HEK293 (cell line): Measurements from ENCODE around the gene SLA2.

Experiments
- CTCF ChIA-PET: fragments of 350-600 bp; formaldehyde crosslinking; extraction: SDS; loops from one replicate; lab custom pipeline; 2021; ENCODE audit warnings: antibody characterized with exemption; lab: Yijun Ruan, JAX
- POLR2A ChIA-PET: fragments of 300-600 bp; formaldehyde crosslinking; extraction: SDS; loops from one replicate; lab custom pipeline; 2020; ENCODE audit warnings: antibody characterized with exemption, inconsistent platforms; lab: Yijun Ruan, JAX
- H3K27ac ChIP-seq: fragments of 200-500 bp; sonication (Bioruptor generic); 2 replicates; pipeline ENCODE4 v1.5.1; 2014; ENCODE audit warnings: low read depth, low read length, control low read depth, inconsistent platforms; ENCODE audit errors: extremely low read depth
- H3K36me3 ChIP-seq, 2 experiments: fragments of 200-500 bp in 1 of 2; sonication (Bioruptor generic) in 1 of 2; 1 replicate in 1 of 2; 2 replicates in 1 of 2; pipeline ENCODE4 v1.5.1; 2014 to 2017; ENCODE audit warnings: inconsistent platforms in 2 of 2, low read length in 2 of 2; ENCODE audit not compliant: control insufficient read depth in 2 of 2, insufficient read depth in 1 of 2
- H3K4me1 ChIP-seq: fragments of 200-500 bp; sonication (Bioruptor generic); 2 replicates; pipeline ENCODE4 v1.5.1; 2014; ENCODE audit warnings: mild to moderate bottlenecking, low read length, inconsistent platforms; ENCODE audit not compliant: control insufficient read depth, insufficient read depth
- H3K4me3 ChIP-seq: 2 replicates; pipeline ENCODE4 v1.5.1; 2011; ENCODE audit warnings: low read depth, mild to moderate bottlenecking, control low read depth, low read length, moderate library complexity
- H3K9me3 ChIP-seq: fragments of 200-500 bp; sonication (Bioruptor generic); 2 replicates; pipeline ENCODE4 v1.5.1; 2014; ENCODE audit warnings: low read depth, low read length, inconsistent platforms; ENCODE audit not compliant: control insufficient read depth, insufficient read depth
- EGR2 ChIP-seq: fragments of 450-650 bp; formaldehyde crosslinking; IDR thresholded peaks from 2 replicates; pipeline ENCODE4 v1.5.1; 2016; ENCODE audit warnings: low read depth, missing biosample characterization, missing genetic modification characterization
- GLIS1 ChIP-seq: fragments of 450-650 bp; formaldehyde crosslinking; IDR thresholded peaks from 2 replicates; pipeline ENCODE4 v1.5.1; 2016; ENCODE audit warnings: missing biosample characterization, missing genetic modification characterization
- HIC1 ChIP-seq: fragments of 450-650 bp; formaldehyde crosslinking; IDR thresholded peaks from 2 replicates; pipeline ENCODE4 v1.5.1; 2016; ENCODE audit warnings: missing biosample characterization, missing genetic modification characterization
- KLF17 ChIP-seq: fragments of 450-650 bp; formaldehyde crosslinking; IDR thresholded peaks from 2 replicates; pipeline ENCODE4 v1.5.1; 2016; ENCODE audit warnings: missing biosample characterization, missing genetic modification characterization
- KLF7 ChIP-seq: fragments of 450-650 bp; formaldehyde crosslinking; IDR thresholded peaks from 2 replicates; pipeline ENCODE4 v1.5.1; 2016; ENCODE audit warnings: missing biosample characterization, missing genetic modification characterization, borderline replicate concordance
- KLF9 ChIP-seq: fragments of 450-650 bp; formaldehyde crosslinking; IDR thresholded peaks from 2 replicates; pipeline ENCODE4 v1.5.1; 2016; ENCODE audit warnings: missing biosample characterization, missing genetic modification characterization, low read depth
- REPIN1 ChIP-seq: fragments of 450-650 bp; formaldehyde crosslinking; IDR thresholded peaks from 2 replicates; pipeline ENCODE4 v1.5.1; 2017; ENCODE audit warnings: missing biosample characterization, missing genetic modification characterization, low read depth
- TCF7L2 ChIP-seq: IDR thresholded peaks from 2 replicates; pipeline ENCODE4 v1.6.1; 2011; ENCODE audit warnings: low read depth, mild to moderate bottlenecking, inconsistent platforms, low read length, moderate library complexity, borderline replicate concordance
- TRIM28 ChIP-seq: IDR thresholded peaks from 2 replicates; pipeline ENCODE4 v1.6.1; 2011; ENCODE audit warnings: low read length, control low read depth, borderline replicate concordance
- ZFP69B ChIP-seq: fragments of 450-650 bp; formaldehyde crosslinking; IDR thresholded peaks from 2 replicates; pipeline ENCODE4 v1.5.1; 2016; ENCODE audit warnings: missing biosample characterization, missing genetic modification characterization
- ZNF19 ChIP-seq: fragments of 450-650 bp; formaldehyde crosslinking; IDR thresholded peaks from 2 replicates; pipeline ENCODE4; 2016; ENCODE audit warnings: missing biosample characterization, missing genetic modification characterization, low read depth
- ZNF266 ChIP-seq: fragments of 450-650 bp; formaldehyde crosslinking; IDR thresholded peaks from 2 replicates; pipeline ENCODE4 v1.5.1; 2016; ENCODE audit warnings: missing biosample characterization, missing genetic modification characterization, low read depth
- ZNF274 ChIP-seq, 2 experiments: fragments of 200-500 bp in 1 of 2; fragments of 450-650 bp in 1 of 2; sonication (Bioruptor generic) in 1 of 2; formaldehyde crosslinking in 1 of 2; IDR thresholded peaks; 2 replicates each; pipeline versions ENCODE4 v1.5.1 to v1.6.1; 2014 to 2016; ENCODE audit warnings: borderline replicate concordance in 1 of 2, inconsistent platforms in 1 of 2, low read length in 1 of 2, missing biosample characterization in 1 of 2, missing genetic modification characterization in 1 of 2
- ZNF311 ChIP-seq: fragments of 450-650 bp; formaldehyde crosslinking; IDR thresholded peaks from 2 replicates; pipeline ENCODE4 v1.5.1; 2017; ENCODE audit warnings: missing biosample characterization, missing genetic modification characterization, borderline replicate concordance
- ZNF324 ChIP-seq: fragments of 450-650 bp; formaldehyde crosslinking; IDR thresholded peaks from 2 replicates; pipeline ENCODE4 v1.5.1; 2016; ENCODE audit warnings: missing biosample characterization, missing genetic modification characterization
- ZNF404 ChIP-seq: fragments of 450-650 bp; formaldehyde crosslinking; IDR thresholded peaks from 2 replicates; pipeline ENCODE4 v1.5.1; 2017; ENCODE audit warnings: missing biosample characterization, missing genetic modification characterization
- ZNF596 ChIP-seq: fragments of 450-650 bp; IDR thresholded peaks from 2 replicates; pipeline ENCODE4 v1.5.0; 2018; ENCODE audit warnings: missing biosample characterization, mild to moderate bottlenecking, missing genetic modification characterization, moderate library complexity
- ZNF623 ChIP-seq: fragments of 450-650 bp; formaldehyde crosslinking; IDR thresholded peaks from 2 replicates; pipeline ENCODE4 v1.5.1; 2016; ENCODE audit warnings: missing biosample characterization, missing genetic modification characterization
- ZSCAN23 ChIP-seq: fragments of 450-650 bp; formaldehyde crosslinking; IDR thresholded peaks from 2 replicates; pipeline ENCODE4 v1.5.1; 2016; ENCODE audit warnings: missing biosample characterization, missing genetic modification characterization
- ZXDB ChIP-seq: fragments of 450-650 bp; formaldehyde crosslinking; IDR thresholded peaks from 2 replicates; pipeline ENCODE4 v1.5.1; 2016; ENCODE audit warnings: missing biosample characterization, missing genetic modification characterization
- TF ChIP-seq, protein P1 (sequence below): fragments of 450-650 bp; formaldehyde crosslinking; IDR thresholded peaks from 2 replicates; pipeline ENCODE4 v1.5.1; 2016; ENCODE audit warnings: missing biosample characterization, missing genetic modification characterization
- TF ChIP-seq, protein P2 (sequence below): fragments of 450-650 bp; formaldehyde crosslinking; IDR thresholded peaks from 2 replicates; pipeline ENCODE4 v1.5.1; 2017; ENCODE audit warnings: missing biosample characterization, missing genetic modification characterization

The SLA2 gene

GRCh38 chr20:36573798-36574365 is 72.1 kb downstream of the SLA2 start (continued):
- TF ChIP-seq ZXDB (tag by site-specific recombination): 0 out of 2 replicates have a peak, but pooled peaks have one; percentile 24
- TF ChIP-seq, protein P1, sequence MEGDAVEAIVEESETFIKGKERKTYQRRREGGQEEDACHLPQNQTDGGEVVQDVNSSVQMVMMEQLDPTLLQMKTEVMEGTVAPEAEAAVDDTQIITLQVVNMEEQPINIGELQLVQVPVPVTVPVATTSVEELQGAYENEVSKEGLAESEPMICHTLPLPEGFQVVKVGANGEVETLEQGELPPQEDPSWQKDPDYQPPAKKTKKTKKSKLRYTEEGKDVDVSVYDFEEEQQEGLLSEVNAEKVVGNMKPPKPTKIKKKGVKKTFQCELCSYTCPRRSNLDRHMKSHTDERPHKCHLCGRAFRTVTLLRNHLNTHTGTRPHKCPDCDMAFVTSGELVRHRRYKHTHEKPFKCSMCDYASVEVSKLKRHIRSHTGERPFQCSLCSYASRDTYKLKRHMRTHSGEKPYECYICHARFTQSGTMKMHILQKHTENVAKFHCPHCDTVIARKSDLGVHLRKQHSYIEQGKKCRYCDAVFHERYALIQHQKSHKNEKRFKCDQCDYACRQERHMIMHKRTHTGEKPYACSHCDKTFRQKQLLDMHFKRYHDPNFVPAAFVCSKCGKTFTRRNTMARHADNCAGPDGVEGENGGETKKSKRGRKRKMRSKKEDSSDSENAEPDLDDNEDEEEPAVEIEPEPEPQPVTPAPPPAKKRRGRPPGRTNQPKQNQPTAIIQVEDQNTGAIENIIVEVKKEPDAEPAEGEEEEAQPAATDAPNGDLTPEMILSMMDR: peak; percentile 51; the same call in 1 of the 2 replicates
- no peak for TF ChIP-seq TCF7L2

DNA sequence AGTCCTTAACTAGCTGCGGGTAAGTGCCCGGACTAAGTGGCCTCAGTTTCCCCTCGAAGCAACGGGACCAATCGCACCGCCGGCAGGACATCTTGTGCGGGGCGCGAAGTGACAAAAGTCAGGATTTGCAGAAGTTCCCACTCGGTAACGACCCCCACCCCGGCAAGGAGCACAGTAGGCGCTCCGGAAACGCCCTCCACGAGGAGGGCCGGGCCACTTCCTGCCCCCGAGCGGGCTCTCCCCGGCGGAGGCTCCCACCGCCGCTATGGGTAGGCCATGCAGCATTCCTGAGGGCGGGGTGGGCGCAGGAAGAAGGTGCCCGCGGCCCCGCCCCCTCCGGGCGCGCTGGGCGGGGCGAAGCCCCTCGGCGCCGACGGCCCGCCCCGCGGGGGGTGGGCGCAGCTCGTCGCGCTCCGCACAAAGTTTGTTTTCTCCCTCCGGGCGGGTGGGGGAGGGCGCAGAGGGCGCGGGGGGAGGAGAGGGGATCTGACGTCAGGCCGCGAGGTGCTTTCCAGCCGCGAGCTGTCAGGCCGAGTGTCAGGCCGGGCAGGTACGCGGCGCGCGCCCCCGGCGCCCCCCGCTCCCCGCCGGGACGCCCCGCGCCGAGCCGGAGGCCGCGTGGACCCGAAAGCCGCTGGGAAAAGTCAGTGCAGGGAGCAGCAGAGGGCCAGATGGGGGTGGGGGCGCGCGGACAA is 72.7 kb downstream of the SLA2 start, which contains the start of gene TGIF2:
Gene TGIF2 (plus strand): TSS at position 495 of the 695 bp plus-strand sequence. CDS start 5,178 bp downstream, outside the sequence.
- H3K27ac ChIP-seq: peak within 1 kb of the TSS; percentile 94
- H3K36me3 ChIP-seq: peaks cover 0 to under 1% of the 10 kb centered on the region in 2 experiments; a peak in 2 of 3 replicates
- peaks cover 4% of the 10 kb centered on the region; the same call in 1 of the 2 replicates for H3K4me1 ChIP-seq
- POLR2A ChIA-PET: interaction anchor here (0.6 to 3.1 kb wide), 7 partner anchors 10 to 802 kb away, joined by 3 to 26 read pairs (median 6); partner anchors contain the start of gene RAB5IF
- peak within 1 kb of the TSS; percentile 70 for H3K4me3 ChIP-seq
- no peaks in the 10 kb centered on the region for H3K9me3 ChIP-seq
- CTCF ChIA-PET: interaction anchor here (0.6 to 0.7 kb wide), 3 partner anchors 12 to 175 kb away, joined by 3 to 4 read pairs (median 3); no protein-coding TSS in a partner anchor
- TF ChIP-seq TCF7L2: no peak
- TF ChIP-seq ZFP69B: no peak
- no peak for TF ChIP-seq ZNF274 (IDR thresholded peaks at IDR 0.05; ENCODE audit: low read length)
- TF ChIP-seq ZNF274 (tag by site-specific recombination; IDR thresholded peaks at IDR 0.05; ENCODE audit: borderline replicate concordance): no peak
- 0 out of 2 replicates have a peak, but pooled peaks have one; percentile 37 for TF ChIP-seq KLF17 (tag by site-specific recombination)
- TF ChIP-seq ZNF266 (tag by site-specific recombination): no peak
- no peak for TF ChIP-seq ZNF623 (tag by site-specific recombination)
- no peak for TF ChIP-seq TRIM28
- peak; percentile 59; the same call in 1 of the 2 replicates for TF ChIP-seq ZNF324 (tag by site-specific recombination)
- TF ChIP-seq ZNF404 (tag by site-specific recombination): no peak
- TF ChIP-seq GLIS1 (tag by site-specific recombination): peak; percentile 78
- peak; percentile 40; the same call in 1 of the 2 replicates for TF ChIP-seq ZSCAN23 (tag by site-specific recombination)
- TF ChIP-seq KLF7 (tag by site-specific recombination): peak; percentile 44; the same call in 1 of the 2 replicates
- TF ChIP-seq, protein P2, sequence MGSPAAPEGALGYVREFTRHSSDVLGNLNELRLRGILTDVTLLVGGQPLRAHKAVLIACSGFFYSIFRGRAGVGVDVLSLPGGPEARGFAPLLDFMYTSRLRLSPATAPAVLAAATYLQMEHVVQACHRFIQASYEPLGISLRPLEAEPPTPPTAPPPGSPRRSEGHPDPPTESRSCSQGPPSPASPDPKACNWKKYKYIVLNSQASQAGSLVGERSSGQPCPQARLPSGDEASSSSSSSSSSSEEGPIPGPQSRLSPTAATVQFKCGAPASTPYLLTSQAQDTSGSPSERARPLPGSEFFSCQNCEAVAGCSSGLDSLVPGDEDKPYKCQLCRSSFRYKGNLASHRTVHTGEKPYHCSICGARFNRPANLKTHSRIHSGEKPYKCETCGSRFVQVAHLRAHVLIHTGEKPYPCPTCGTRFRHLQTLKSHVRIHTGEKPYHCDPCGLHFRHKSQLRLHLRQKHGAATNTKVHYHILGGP (tag by site-specific recombination): no peak
- TF ChIP-seq ZNF596 (tag by site-specific recombination): no peak
- TF ChIP-seq ZNF19 (tag by site-specific recombination): no peak
- TF ChIP-seq REPIN1 (tag by site-specific recombination): no peak
- TF ChIP-seq HIC1 (tag by site-specific recombination): peak; percentile 18; the same call in 1 of the 2 replicates
- TF ChIP-seq EGR2 (tag by site-specific recombination): 0 out of 2 replicates have a peak, but pooled peaks have one; percentile 35
- peak; percentile 63 for TF ChIP-seq KLF9 (tag by site-specific recombination)
- no peak for TF ChIP-seq ZNF311
